ENCODE measurements around the gene CTXN3.

CTXN3 gene

GRCh38 chr5:127612441-127613141, 36.3 kb upstream of the CTXN3 start:
- Histone ChIP-seq H3K9me3 (ENCODE audit: control insufficient read depth in 1 of 2, low read length in 2 of 2) (no peaks in the 10 kb centered on the region), H3K4me1 (ENCODE audit: control insufficient read depth in 1 of 2, insufficient read depth in 2 of 2, low read length in 2 of 2) (no peaks in the 10 kb centered on the region), H3K27me3 (ENCODE audit: control insufficient read depth in 1 of 2, insufficient read depth in 2 of 2, low read length in 2 of 2) (no peaks in the 10 kb centered on the region), H3K36me3 (ENCODE audit: control insufficient read depth in 1 of 2, insufficient read depth in 2 of 2, low read length in 2 of 2) (no peaks in the 10 kb centered on the region), H3K9ac (ENCODE audit: low read depth in 1 of 2, low read length in 2 of 2) (no peak overlapping the region), H3K4me3 (ENCODE audit: low read depth in 1 of 2, low read length in 2 of 2) (no peak overlapping the region), H3K27ac (ENCODE audit: low read depth, low read length) (no peak overlapping the region)

GRCh38 chr5:127615916-127616315, 33.0 kb upstream of the CTXN3 start:
- no peak overlapping the region for H3K4me3 ChIP-seq (ENCODE audit: low read depth in 1 of 2, low read length in 2 of 2)
- H3K27me3 ChIP-seq (ENCODE audit: control insufficient read depth in 1 of 2, insufficient read depth in 2 of 2, low read length in 2 of 2): no peaks in the 10 kb centered on the region
- H3K4me1 ChIP-seq (ENCODE audit: control insufficient read depth in 1 of 2, insufficient read depth in 2 of 2, low read length in 2 of 2): no peaks in the 10 kb centered on the region
- H3K36me3 ChIP-seq (ENCODE audit: control insufficient read depth in 1 of 2, insufficient read depth in 2 of 2, low read length in 2 of 2): no peaks in the 10 kb centered on the region
- no peaks in the 10 kb centered on the region for H3K9me3 ChIP-seq (ENCODE audit: control insufficient read depth in 1 of 2, low read length in 2 of 2)
- no peak overlapping the region for H3K9ac ChIP-seq (ENCODE audit: low read depth in 1 of 2, low read length in 2 of 2)
- no peak overlapping the region for H3K27ac ChIP-seq (ENCODE audit: low read depth, low read length)

- Histone ChIP-seq H3K4me3 (ENCODE audit: low read depth in 1 of 2, low read length in 2 of 2) (no peak overlapping the region), H3K9me3 (ENCODE audit: control insufficient read depth in 1 of 2, low read length in 2 of 2) (no peaks in the 10 kb centered on the region), H3K9ac (ENCODE audit: low read depth in 1 of 2, low read length in 2 of 2) (no peak overlapping the region), H3K27ac (ENCODE audit: low read depth, low read length) (no peak overlapping the region), H3K27me3 (ENCODE audit: control insufficient read depth in 1 of 2, insufficient read depth in 2 of 2, low read length in 2 of 2) (no peaks in the 10 kb centered on the region), H3K36me3 (ENCODE audit: control insufficient read depth in 1 of 2, insufficient read depth in 2 of 2, low read length in 2 of 2) (no peaks in the 10 kb centered on the region), H3K4me1 (ENCODE audit: control insufficient read depth in 1 of 2, insufficient read depth in 2 of 2, low read length in 2 of 2) (no peaks in the 10 kb centered on the region)
These were observed 28.9 kb upstream of the CTXN3 start for GRCh38 chr5:127619908-127620479.

GRCh38 chr5:127621601-127622325, 27.1 kb upstream of the CTXN3 start:
- H3K4me3 ChIP-seq (ENCODE audit: low read depth in 1 of 2, low read length in 2 of 2): no peak overlapping the region
- no peak overlapping the region for H3K9ac ChIP-seq (ENCODE audit: low read depth in 1 of 2, low read length in 2 of 2)
- H3K27me3 ChIP-seq (ENCODE audit: control insufficient read depth in 1 of 2, insufficient read depth in 2 of 2, low read length in 2 of 2): no peaks in the 10 kb centered on the region
- H3K4me1 ChIP-seq (ENCODE audit: control insufficient read depth in 1 of 2, insufficient read depth in 2 of 2, low read length in 2 of 2): no peaks in the 10 kb centered on the region
- H3K9me3 ChIP-seq (ENCODE audit: control insufficient read depth in 1 of 2, low read length in 2 of 2): no peaks in the 10 kb centered on the region
- H3K27ac ChIP-seq (ENCODE audit: low read depth, low read length): no peak overlapping the region
- H3K36me3 ChIP-seq (ENCODE audit: control insufficient read depth in 1 of 2, insufficient read depth in 2 of 2, low read length in 2 of 2): no peaks in the 10 kb centered on the region

GRCh38 chr5:127634007-127634406, 14.9 kb upstream of the CTXN3 start:
- Histone ChIP-seq H3K9ac (ENCODE audit: low read depth in 1 of 2, low read length in 2 of 2) (no peak overlapping the region), H3K4me3 (ENCODE audit: low read depth in 1 of 2, low read length in 2 of 2) (no peak overlapping the region), H3K27ac (ENCODE audit: low read depth, low read length) (no peak overlapping the region), H3K9me3 (ENCODE audit: control insufficient read depth in 1 of 2, low read length in 2 of 2) (no peaks in the 10 kb centered on the region), H3K36me3 (ENCODE audit: control insufficient read depth in 1 of 2, insufficient read depth in 2 of 2, low read length in 2 of 2) (no peaks in the 10 kb centered on the region), H3K4me1 (ENCODE audit: control insufficient read depth in 1 of 2, insufficient read depth in 2 of 2, low read length in 2 of 2) (no peaks in the 10 kb centered on the region), H3K27me3 (ENCODE audit: control insufficient read depth in 1 of 2, insufficient read depth in 2 of 2, low read length in 2 of 2) (no peaks in the 10 kb centered on the region)

- Histone ChIP-seq H3K27ac (ENCODE audit: low read depth, low read length) (no peak overlapping the region), H3K36me3 (ENCODE audit: control insufficient read depth in 1 of 2, insufficient read depth in 2 of 2, low read length in 2 of 2) (no peaks in the 10 kb centered on the region), H3K9ac (ENCODE audit: low read depth in 1 of 2, low read length in 2 of 2) (no peak overlapping the region), H3K4me1 (ENCODE audit: control insufficient read depth in 1 of 2, insufficient read depth in 2 of 2, low read length in 2 of 2) (no peaks in the 10 kb centered on the region), H3K4me3 (ENCODE audit: low read depth in 1 of 2, low read length in 2 of 2) (no peak overlapping the region), H3K9me3 (ENCODE audit: control insufficient read depth in 1 of 2, low read length in 2 of 2) (no peaks in the 10 kb centered on the region), H3K27me3 (ENCODE audit: control insufficient read depth in 1 of 2, insufficient read depth in 2 of 2, low read length in 2 of 2) (no peaks in the 10 kb centered on the region)
These were observed 9.1 kb upstream of the CTXN3 start for GRCh38 chr5:127639828-127640227.

- H3K9me3 ChIP-seq (ENCODE audit: control insufficient read depth in 1 of 2, low read length in 2 of 2): no peaks in the 10 kb centered on the region
- no peaks in the 10 kb centered on the region for H3K36me3 ChIP-seq (ENCODE audit: control insufficient read depth in 1 of 2, insufficient read depth in 2 of 2, low read length in 2 of 2)
- H3K4me1 ChIP-seq (ENCODE audit: control insufficient read depth in 1 of 2, insufficient read depth in 2 of 2, low read length in 2 of 2): no peaks in the 10 kb centered on the region
- no peaks in the 10 kb centered on the region for H3K27me3 ChIP-seq (ENCODE audit: control insufficient read depth in 1 of 2, insufficient read depth in 2 of 2, low read length in 2 of 2)
- no peak overlapping the region for H3K9ac ChIP-seq (ENCODE audit: low read depth in 1 of 2, low read length in 2 of 2)
- H3K4me3 ChIP-seq (ENCODE audit: low read depth in 1 of 2, low read length in 2 of 2): no peak overlapping the region
- no peak overlapping the region for H3K27ac ChIP-seq (ENCODE audit: low read depth, low read length)
These were observed 5.9 kb upstream of the CTXN3 start for GRCh38 chr5:127642949-127643348.

GRCh38 chr5:127643607-127644006, 5.3 kb upstream of the CTXN3 start:
- no peaks in the 10 kb centered on the region for H3K27me3 ChIP-seq (ENCODE audit: control insufficient read depth in 1 of 2, insufficient read depth in 2 of 2, low read length in 2 of 2)
- no peak overlapping the region for H3K27ac ChIP-seq (ENCODE audit: low read depth, low read length)
- no peak overlapping the region for H3K4me3 ChIP-seq (ENCODE audit: low read depth in 1 of 2, low read length in 2 of 2)
- H3K4me1 ChIP-seq (ENCODE audit: control insufficient read depth in 1 of 2, insufficient read depth in 2 of 2, low read length in 2 of 2): no peaks in the 10 kb centered on the region
- no peak overlapping the region for H3K9ac ChIP-seq (ENCODE audit: low read depth in 1 of 2, low read length in 2 of 2)
- no peaks in the 10 kb centered on the region for H3K36me3 ChIP-seq (ENCODE audit: control insufficient read depth in 1 of 2, insufficient read depth in 2 of 2, low read length in 2 of 2)
- H3K9me3 ChIP-seq (ENCODE audit: control insufficient read depth in 1 of 2, low read length in 2 of 2): no peaks in the 10 kb centered on the region

- H3K9ac ChIP-seq (ENCODE audit: low read depth in 1 of 2, low read length in 2 of 2): no peak overlapping the region
- H3K4me1 ChIP-seq (ENCODE audit: control insufficient read depth in 1 of 2, insufficient read depth in 2 of 2, low read length in 2 of 2): no peaks in the 10 kb centered on the region
- no peaks in the 10 kb centered on the region for H3K27me3 ChIP-seq (ENCODE audit: control insufficient read depth in 1 of 2, insufficient read depth in 2 of 2, low read length in 2 of 2)
- H3K9me3 ChIP-seq (ENCODE audit: control insufficient read depth in 1 of 2, low read length in 2 of 2): no peaks in the 10 kb centered on the region
- no peaks in the 10 kb centered on the region for H3K36me3 ChIP-seq (ENCODE audit: control insufficient read depth in 1 of 2, insufficient read depth in 2 of 2, low read length in 2 of 2)
- no peak overlapping the region for H3K4me3 ChIP-seq (ENCODE audit: low read depth in 1 of 2, low read length in 2 of 2)
- H3K27ac ChIP-seq (ENCODE audit: low read depth, low read length): no peak overlapping the region
These were observed 3.6 kb upstream of the CTXN3 start for GRCh38 chr5:127645300-127645726.

GRCh38 chr5:127647361-127647958, 1.4 kb upstream of the CTXN3 start:
- Histone ChIP-seq H3K4me1 (ENCODE audit: control insufficient read depth in 1 of 2, insufficient read depth in 2 of 2, low read length in 2 of 2) (no peaks in the 10 kb centered on the region), H3K27me3 (ENCODE audit: control insufficient read depth in 1 of 2, insufficient read depth in 2 of 2, low read length in 2 of 2) (no peaks in the 10 kb centered on the region), H3K36me3 (ENCODE audit: control insufficient read depth in 1 of 2, insufficient read depth in 2 of 2, low read length in 2 of 2) (no peaks in the 10 kb centered on the region), H3K9ac (ENCODE audit: low read depth in 1 of 2, low read length in 2 of 2) (no peak overlapping the region), H3K27ac (ENCODE audit: low read depth, low read length) (no peak overlapping the region), H3K4me3 (ENCODE audit: low read depth in 1 of 2, low read length in 2 of 2) (no peak overlapping the region), H3K9me3 (ENCODE audit: control insufficient read depth in 1 of 2, low read length in 2 of 2) (no peaks in the 10 kb centered on the region)
